ENCODE data around the gene CLDN8.

Gene CLDN8

GRCh38 chr21:30200000-30200399 lies 15.9 kb downstream of the CLDN8 start:
- no peak for DNase-seq

GRCh38 chr21:30194701-30195299 lies 21.1 kb downstream of the CLDN8 start:
- DNase-seq: peak; percentile 30 to 58 (median 40)

GRCh38 chr21:30193201-30193600 lies 22.7 kb downstream of the CLDN8 start:
- DNase-seq: no peak

GRCh38 chr21:30190554-30190953 lies 25.3 kb downstream of the CLDN8 start:
- no peak for DNase-seq

- no peak for DNase-seq
Observed at GRCh38 chr21:30189773-30190172, 26.1 kb downstream of the CLDN8 start.

GRCh38 chr21:30186242-30186641 lies 29.7 kb downstream of the CLDN8 start:
- DNase-seq: no peak

GRCh38 chr21:30168086-30168485 lies 47.8 kb downstream of the CLDN8 start:
- DNase-seq: no peak

- DNase-seq: no peak
Observed at GRCh38 chr21:30166705-30167104, 49.2 kb downstream of the CLDN8 start, which contains the start of gene CLDN17. CLDN17 (minus strand) TSS chr21:30166805; CDS start chr21:30166617, 188 bp downstream.

- DNase-seq: no peak
Observed at GRCh38 chr21:30166171-30166570, 49.7 kb downstream of the CLDN8 start.

- DNase-seq: no peak
Observed at GRCh38 chr21:30164796-30165195, 51.1 kb downstream of the CLDN8 start.

Measured in suppressor macrophage (primary cell).